GM11168 (cell line): ENCODE data around the gene DGAT2.
"Not testable (repeated sequence)": the region's sequence is repeated elsewhere in the genome, so short reads cannot be mapped to it uniquely, and the experiment has no call there.

Source experiments
- in situ Hi-C: fragments of 300-500 bp; cut with MboI; formaldehyde crosslinking; loops from one replicate; pipeline ENCODE4 v1.12.0; 2022; ENCODE audit warnings: low sequenced_read_pairs; ENCODE audit not compliant: unreplicated experiment

The DGAT2 gene, protein sequence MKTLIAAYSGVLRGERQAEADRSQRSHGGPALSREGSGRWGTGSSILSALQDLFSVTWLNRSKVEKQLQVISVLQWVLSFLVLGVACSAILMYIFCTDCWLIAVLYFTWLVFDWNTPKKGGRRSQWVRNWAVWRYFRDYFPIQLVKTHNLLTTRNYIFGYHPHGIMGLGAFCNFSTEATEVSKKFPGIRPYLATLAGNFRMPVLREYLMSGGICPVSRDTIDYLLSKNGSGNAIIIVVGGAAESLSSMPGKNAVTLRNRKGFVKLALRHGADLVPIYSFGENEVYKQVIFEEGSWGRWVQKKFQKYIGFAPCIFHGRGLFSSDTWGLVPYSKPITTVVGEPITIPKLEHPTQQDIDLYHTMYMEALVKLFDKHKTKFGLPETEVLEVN

DNA sequence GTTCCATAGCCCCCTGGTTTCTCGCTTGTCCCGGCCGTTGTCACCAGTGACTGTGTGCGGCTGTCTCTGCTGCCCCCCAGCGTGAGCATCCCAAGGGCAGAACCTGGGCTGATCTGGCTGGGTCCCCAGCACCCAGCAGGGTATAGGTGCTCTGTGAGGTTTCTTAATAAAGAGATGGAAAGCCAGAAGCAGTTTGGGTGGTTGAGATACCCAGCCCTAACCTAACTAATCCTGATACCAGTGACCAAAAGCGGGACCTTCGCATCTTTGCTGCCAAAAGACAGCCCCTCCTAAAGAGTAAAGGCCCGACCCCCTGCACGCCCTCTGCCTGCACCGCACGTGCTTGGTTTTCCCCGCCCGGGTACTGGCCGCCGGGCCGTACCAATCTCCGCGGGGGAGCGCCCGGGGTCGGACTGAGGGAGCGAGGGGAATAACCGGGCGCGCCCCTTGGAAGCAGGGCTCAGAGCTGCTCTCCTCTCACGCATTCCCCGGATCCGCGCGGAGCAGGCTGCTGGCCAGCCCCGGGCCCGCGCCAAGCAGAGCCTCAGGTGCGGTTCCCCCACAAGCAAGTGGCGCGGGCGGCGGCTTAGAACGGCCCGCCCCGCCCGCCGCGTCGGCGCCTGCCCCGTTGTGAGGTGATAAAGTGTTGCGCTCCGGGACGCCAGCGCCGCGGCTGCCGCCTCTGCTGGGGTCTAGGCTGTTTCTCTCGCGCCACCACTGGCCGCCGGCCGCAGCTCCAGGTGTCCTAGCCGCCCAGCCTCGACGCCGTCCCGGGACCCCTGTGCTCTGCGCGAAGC, at the start of gene DGAT2:
Gene DGAT2 (plus strand): TSS at position 667 of the 797 bp plus-strand sequence. CDS start 214 bp downstream, outside the sequence.
- in situ Hi-C loops = no loop called here

- in situ Hi-C loops = no loop called here
Observed at GRCh38 chr11:75719340-75720239, 49.0 kb upstream of the DGAT2 start.

DNA sequence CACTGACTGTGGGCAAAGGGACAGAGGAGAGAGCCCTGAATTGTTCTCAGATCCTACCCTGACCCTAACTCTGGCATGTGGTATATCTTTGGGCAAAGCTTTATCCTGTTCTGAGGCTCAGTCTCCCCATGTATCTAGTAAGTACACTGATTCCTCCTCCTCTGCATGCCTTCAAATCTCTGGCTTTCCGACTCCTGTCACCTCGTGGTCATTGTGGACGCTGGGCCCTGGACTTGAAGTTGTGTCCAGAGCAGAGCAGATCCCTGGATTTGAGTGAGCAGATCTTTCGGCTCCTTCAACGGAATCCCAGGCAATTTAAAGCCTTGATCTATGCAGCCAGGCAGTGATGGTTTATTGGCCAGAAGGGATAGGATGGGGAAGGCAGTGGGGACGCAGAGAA, 47.9 kb upstream of the DGAT2 start:
- in situ Hi-C loops = no loop called here

- in situ Hi-C loops = no loop called here
Observed at GRCh38 chr11:75721852-75722668, 46.5 kb upstream of the DGAT2 start.

DNA sequence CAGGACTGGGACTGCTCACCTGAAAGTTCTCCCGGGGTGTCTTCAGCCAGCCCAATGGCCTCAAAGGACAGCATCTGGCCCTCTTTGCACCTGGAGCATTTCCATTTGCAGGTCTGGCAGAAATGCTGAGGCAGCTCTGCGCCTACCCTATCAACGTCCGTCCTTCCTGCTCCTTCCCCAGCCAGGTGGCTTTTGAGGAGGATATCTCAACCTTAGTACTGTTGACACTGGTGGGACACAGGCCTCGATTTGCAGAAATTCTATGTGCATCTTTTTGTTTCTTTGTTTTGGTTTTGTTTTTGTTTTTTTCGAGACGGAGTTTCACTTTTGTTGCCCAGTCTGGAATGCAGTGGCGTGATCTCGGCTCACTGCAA, 45.9 kb upstream of the DGAT2 start:
- in situ Hi-C loops = no loop called here

DNA sequence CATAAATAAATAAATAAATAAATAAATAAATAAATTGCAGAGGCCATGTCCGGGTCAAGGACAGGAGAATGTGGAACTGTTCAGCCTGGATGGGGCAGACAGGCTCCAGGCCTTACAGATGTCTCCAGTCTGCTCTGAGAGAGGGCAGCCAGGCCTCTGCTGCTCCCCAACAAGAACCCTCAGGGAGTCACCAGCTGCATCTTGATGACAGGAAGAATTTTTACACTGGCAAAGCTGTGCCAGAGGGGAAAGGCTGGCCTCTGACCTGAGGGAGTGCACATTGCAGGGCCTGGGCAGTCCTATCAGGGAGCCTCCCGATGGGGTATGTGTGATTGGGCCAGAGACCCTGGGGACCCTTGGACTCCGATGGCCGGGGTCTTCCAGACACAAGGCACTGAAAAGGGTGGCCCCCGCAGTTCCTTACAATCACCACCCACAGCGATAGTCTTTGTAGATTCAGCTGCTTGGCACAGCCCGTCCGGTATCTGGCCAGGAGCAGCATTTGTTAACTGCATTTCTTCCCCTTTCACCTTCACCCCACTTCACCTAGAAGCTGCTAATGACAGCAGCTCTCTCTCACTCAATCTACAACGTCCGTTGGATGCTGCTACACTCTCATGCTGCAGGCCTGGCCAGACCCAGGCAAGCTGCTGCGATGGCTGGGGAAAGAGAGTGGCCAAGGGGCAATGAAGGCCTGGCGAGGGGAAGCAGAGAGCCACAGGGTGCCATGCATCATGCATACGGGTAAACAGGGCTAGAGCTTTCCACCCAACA, 42.8 kb upstream of the DGAT2 start:
- in situ Hi-C loops = no loop called here

GRCh38 chr11:75728992-75729391, 39.6 kb upstream of the DGAT2 start:
- in situ Hi-C loops = no loop called here

DNA sequence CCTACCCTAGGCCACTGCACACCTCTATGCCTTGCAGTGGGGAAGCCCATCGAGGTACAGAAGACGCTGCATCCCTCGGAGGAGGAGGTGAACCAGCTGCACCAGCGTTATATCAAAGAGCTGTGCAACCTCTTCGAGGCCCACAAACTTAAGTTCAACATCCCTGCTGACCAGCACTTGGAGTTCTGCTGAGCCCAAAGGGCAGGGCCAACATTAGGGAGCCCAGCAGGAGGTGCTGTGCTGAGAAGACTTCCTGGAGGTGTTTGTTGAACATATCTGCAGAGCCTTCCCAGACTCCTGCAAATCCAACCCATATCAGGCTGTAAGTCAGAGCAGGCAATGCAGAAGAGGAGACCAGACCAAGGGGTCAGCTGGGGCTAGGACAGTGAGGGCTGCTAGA, 37.5 kb upstream of the DGAT2 start:
- in situ Hi-C loops = no loop called here

GRCh38 chr11:75733071-75733430, 35.5 kb upstream of the DGAT2 start:
- in situ Hi-C loops = no loop called here

- in situ Hi-C loops = no loop called here
Observed at GRCh38 chr11:75733431-75734107, 35.0 kb upstream of the DGAT2 start.

GRCh38 chr11:75734491-75735180, 33.9 kb upstream of the DGAT2 start:
- in situ Hi-C loops = no loop called here

DNA sequence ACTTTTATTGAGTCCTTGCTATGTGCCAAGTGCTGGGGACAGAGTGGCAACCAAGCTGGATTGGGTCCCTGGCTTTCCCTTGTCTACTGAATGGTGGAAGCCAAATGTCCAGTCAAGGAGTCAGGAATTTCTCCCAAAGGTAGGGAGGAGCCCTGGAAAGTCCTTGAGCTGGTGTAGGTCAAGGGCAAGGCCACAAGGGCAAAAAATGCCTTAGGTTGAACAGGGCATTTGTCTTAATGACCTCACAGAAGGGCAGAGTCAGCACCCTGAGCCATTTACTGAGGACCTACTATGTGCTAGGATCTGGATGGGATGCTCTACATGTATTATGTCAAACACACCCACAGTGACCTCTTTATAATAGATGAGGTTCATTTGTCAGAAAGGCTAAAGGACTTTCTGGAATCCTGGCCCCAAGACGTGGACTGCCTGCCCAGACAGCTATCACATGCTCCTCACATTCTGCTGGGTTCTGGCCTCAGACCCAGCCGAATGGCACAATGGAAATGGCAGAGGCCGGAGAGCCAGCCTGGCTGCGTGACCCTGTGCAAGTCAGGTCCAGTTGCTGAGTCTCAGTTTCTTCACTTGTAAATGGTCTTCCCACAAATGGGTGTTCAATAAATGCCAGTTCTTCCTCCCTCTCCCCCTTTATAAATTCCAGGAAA, 33.3 kb upstream of the DGAT2 start:
- in situ Hi-C loops = no loop called here

GRCh38 chr11:75737314-75737713, 31.3 kb upstream of the DGAT2 start:
- in situ Hi-C loops = no loop called here

DNA sequence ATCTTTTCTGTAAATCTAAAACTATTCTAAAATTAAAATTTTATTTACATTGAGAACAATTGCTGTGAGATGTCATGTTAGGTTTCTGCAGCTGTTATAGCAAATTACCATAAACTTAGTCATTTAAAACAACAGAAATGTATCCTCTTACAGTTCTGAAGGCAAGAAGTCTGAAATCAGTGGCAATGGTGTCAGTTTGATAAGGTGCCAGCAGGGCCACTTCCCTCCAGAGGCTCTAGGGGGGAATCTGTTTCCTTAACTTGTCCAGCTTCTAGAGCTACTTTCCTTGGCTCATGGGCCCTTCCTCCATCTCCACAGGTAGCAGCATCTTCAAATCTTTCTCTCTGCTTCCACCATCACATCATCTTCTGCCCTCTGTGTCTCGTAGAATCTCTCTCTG, 27.9 kb upstream of the DGAT2 start:
- in situ Hi-C loops = no loop called here

DNA sequence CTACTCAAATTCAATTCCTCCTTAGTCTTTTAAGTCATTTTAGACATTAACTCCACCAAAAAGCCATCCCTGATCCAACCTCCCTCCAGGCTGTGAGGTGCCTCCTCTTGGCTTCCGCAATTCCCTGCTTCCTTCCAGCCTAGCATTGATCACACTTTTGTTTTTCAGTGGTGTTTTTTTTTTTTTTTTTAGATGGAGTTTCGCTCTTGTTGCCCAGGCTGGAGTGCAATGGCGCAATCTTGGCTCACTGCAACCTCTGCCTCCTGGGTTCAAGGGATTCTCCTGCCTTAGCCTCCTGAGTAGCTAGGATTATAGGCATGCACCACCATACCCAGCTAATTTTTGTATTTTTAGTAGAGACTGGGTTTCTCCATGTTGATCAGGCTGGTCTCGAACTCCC, 25.4 kb upstream of the DGAT2 start:
- in situ Hi-C loops = not testable (repeated sequence)

DNA sequence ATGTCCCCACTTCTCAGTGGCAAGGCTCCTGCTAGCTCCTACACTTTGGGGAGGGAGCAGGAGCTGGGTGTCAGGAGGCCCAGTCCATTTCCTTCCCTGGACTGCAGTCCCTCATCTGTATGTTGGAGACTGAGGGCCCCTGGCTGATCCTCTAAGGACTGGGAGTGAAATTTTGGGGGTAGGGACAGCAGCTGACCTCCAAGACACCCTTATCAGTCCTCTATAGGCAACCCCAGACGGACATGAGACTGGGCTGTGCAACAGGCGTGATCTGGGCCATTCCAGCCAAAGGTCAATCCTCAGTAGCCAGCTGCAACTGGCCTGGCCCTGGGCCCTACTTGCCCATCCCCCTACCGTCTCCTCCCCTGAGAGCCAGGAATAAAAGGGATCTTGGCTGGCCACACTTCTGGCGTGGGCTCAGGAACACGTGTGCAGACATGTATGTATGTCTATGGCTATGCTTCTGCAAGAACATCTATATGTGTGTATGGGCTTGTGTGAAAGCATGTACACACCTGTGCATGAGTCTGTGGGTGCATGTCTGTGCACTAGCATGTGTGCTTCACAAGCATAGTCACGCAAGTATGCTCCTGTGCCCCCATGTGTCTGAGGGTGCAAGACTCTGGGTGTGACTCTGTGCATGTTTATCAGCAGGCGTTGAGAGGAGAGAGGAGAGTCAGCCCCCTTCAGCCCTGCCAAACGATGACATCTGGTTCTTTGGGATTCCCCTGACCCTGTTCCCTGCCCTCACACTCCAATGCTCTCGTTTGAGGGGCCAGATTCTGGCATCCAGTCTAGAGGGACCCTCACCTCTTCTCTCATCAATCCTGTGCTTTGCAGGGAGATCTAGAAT, 24.6 kb upstream of the DGAT2 start:
- in situ Hi-C loops = no loop called here

DNA sequence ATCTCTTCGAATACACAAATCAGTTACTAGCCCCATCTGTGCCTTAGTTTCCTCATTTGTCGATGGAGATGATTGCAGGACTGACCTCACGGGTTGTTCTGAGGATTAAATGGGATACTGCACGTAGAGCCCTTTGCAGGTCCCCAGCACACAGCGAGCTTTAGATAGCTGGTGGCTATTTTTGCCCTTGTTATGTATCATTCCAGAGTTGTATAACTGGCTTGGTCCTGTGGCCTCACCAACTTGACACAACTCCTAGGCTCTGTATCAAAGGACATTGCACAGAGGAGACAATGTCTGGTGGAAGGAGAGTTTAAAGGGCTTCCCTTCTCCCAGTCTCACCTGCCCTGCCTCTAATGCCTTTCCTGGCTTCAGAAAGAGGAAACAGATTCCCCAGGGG, 22.8 kb upstream of the DGAT2 start:
- in situ Hi-C loops = no loop called here
